GM12865 (cell line): ENCODE results near the gene FLT3LG.

Experiments
- DNase-seq: peaks from one replicate; pipeline ENCODE4 v3.0.0; 2010; ENCODE audit warnings: low read depth
- H3K4me3 ChIP-seq: 2 replicates; pipeline ENCODE4 v1.5.1; 2011; ENCODE audit warnings: mild to moderate bottlenecking, low read depth, low read length, control low read depth
- TF ChIP-seq, protein P1 (sequence below): IDR thresholded peaks from 2 replicates; pipeline ENCODE4 v1.5.1; 2011; ENCODE audit warnings: low read length, control low read depth, low read depth, inconsistent platforms; ENCODE audit not compliant: insufficient read depth; ENCODE audit errors: missing control alignments

Gene FLT3LG

DNA sequence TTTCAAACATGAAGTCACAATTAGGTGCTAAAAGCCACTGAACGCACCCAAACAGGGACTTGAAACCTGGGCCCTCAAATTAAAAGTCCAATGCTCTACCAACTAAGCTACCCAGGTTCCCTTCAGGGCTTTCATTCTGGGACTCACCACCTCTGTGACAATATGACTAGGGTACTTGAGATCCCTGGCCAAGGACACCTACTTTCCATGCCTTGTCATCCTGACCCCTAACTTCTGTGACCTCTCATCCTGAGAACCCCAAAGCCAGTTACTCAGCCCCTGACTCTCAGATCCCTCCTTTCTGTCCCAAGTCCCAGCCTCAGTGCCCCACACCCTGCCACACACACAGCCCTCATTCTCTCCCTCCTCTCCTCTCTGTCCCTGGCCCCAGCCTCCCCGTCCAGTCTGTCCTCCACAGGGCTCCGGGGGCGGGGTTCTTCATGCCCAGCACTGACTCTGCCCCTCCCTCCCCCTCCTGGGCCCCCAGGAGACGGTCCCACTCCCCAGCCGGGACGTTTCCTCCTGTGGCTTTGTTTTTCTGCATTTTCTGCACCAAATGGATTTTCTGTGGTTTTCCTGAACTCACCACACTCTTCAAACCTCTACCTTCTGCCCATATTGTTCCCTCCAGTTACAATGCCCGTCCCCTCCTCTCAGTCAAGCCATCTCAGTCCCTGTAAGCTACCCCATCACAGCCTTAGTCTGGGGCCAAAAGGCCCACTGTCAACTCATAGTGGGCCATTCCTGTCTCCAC is 60.8 kb downstream of the FLT3LG start:
- peak; percentile 28 for DNase-seq
- peak overlapping the region; percentile 67 for H3K4me3 ChIP-seq
- TF ChIP-seq, protein P1, sequence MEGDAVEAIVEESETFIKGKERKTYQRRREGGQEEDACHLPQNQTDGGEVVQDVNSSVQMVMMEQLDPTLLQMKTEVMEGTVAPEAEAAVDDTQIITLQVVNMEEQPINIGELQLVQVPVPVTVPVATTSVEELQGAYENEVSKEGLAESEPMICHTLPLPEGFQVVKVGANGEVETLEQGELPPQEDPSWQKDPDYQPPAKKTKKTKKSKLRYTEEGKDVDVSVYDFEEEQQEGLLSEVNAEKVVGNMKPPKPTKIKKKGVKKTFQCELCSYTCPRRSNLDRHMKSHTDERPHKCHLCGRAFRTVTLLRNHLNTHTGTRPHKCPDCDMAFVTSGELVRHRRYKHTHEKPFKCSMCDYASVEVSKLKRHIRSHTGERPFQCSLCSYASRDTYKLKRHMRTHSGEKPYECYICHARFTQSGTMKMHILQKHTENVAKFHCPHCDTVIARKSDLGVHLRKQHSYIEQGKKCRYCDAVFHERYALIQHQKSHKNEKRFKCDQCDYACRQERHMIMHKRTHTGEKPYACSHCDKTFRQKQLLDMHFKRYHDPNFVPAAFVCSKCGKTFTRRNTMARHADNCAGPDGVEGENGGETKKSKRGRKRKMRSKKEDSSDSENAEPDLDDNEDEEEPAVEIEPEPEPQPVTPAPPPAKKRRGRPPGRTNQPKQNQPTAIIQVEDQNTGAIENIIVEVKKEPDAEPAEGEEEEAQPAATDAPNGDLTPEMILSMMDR: no peak
